Astrocyte (in vitro differentiated cells and primary cell): ENCODE results near the gene ZHX3. TPM values are rescaled to one million over a fixed set of nuclear protein-coding genes. Genes with fewer than 3 reads are reported as not detected.

ENCODE experiments used
- DNase-seq: peaks from one replicate; pipeline ENCODE4 v3.0.0-alpha.2; 2010; ENCODE audit warnings: low read depth
- FAIRE-seq: peaks from 2 replicates; lab custom pipeline; 2011; peaks lifted over from hg19 to GRCh38; lab: Jason Lieb, UNC
- H2AFZ ChIP-seq: 2 replicates; pipeline ENCODE4 v1.6.0; 2012; ENCODE audit warnings: low read depth, low read length, inconsistent platforms
- H3K27ac ChIP-seq: 2 replicates; pipeline ENCODE4 v1.5.1; 2011; ENCODE audit warnings: low read depth, low read length, inconsistent platforms
- H3K27me3 ChIP-seq: 2 replicates; pipeline ENCODE4 v1.6.0; 2011; ENCODE audit warnings: low read length, inconsistent platforms; ENCODE audit not compliant: insufficient read depth
- H3K36me3 ChIP-seq: 2 replicates; pipeline ENCODE4 v1.5.1; 2011; ENCODE audit warnings: low read length, inconsistent platforms; ENCODE audit not compliant: insufficient read depth
- H3K4me1 ChIP-seq: 2 replicates; pipeline ENCODE4 v1.5.1; 2011; ENCODE audit warnings: low read length, inconsistent platforms; ENCODE audit not compliant: insufficient read depth
- H3K4me2 ChIP-seq: 2 replicates; pipeline ENCODE4 v1.6.0; 2012; ENCODE audit warnings: low read length, inconsistent platforms
- H3K4me3 ChIP-seq: 2 replicates; pipeline ENCODE4 v1.5.1; 2011; ENCODE audit warnings: low read depth, mild to moderate bottlenecking, low read length, inconsistent platforms; ENCODE audit not compliant: insufficient read depth
- H3K79me2 ChIP-seq: 2 replicates; pipeline ENCODE4 v1.6.0; 2012; ENCODE audit warnings: mild to moderate bottlenecking, low read length, inconsistent platforms; ENCODE audit not compliant: insufficient read depth
- H3K9ac ChIP-seq: 2 replicates; pipeline ENCODE4 v1.6.0; 2012; ENCODE audit warnings: mild to moderate bottlenecking, low read length, inconsistent platforms
- H3K9me3 ChIP-seq: 2 replicates; pipeline ENCODE4 v1.5.1; 2012; ENCODE audit warnings: low read depth, mild to moderate bottlenecking, low read length, inconsistent platforms; ENCODE audit not compliant: insufficient read depth
- H4K20me1 ChIP-seq: 2 replicates; pipeline ENCODE4 v1.6.0; 2012; ENCODE audit warnings: low read length, inconsistent platforms; ENCODE audit not compliant: insufficient read depth
- H3K27ac Mint-ChIP-seq: one replicate; pipeline ENCODE4 v1.8.0; 2021; ENCODE audit warnings: mild to moderate bottlenecking, mixed read lengths; ENCODE audit not compliant: unreplicated experiment
- H3K27me3 Mint-ChIP-seq: one replicate; pipeline ENCODE4 v1.8.0; 2021; ENCODE audit warnings: low read depth, mixed read lengths; ENCODE audit not compliant: unreplicated experiment
- H3K36me3 Mint-ChIP-seq: one replicate; pipeline ENCODE4 v1.8.0; 2021; ENCODE audit warnings: low read depth, mixed read lengths; ENCODE audit not compliant: unreplicated experiment
- H3K4me1 Mint-ChIP-seq: one replicate; pipeline ENCODE4 v1.8.0; 2021; ENCODE audit warnings: low read depth, mixed read lengths; ENCODE audit not compliant: unreplicated experiment
- H3K4me3 Mint-ChIP-seq: one replicate; pipeline ENCODE4 v1.8.0; 2021; ENCODE audit warnings: mild to moderate bottlenecking, moderate library complexity, mixed read lengths; ENCODE audit not compliant: unreplicated experiment
- H3K9me3 Mint-ChIP-seq: one replicate; pipeline ENCODE4 v1.8.0; 2021; ENCODE audit warnings: mild to moderate bottlenecking, mixed read lengths; ENCODE audit not compliant: unreplicated experiment
- CTCF ChIP-seq: IDR thresholded peaks from 2 replicates; pipeline ENCODE4 v1.5.1; 2011; ENCODE audit warnings: low read depth, mild to moderate bottlenecking, inconsistent platforms, low read length, moderate library complexity; ENCODE audit not compliant: insufficient read depth
- EZH2 ChIP-seq: IDR thresholded peaks from 2 replicates; pipeline ENCODE4 v1.6.1; 2012; ENCODE audit warnings: mild to moderate bottlenecking, low read length, inconsistent platforms; ENCODE audit not compliant: insufficient read depth
- total RNA-seq: library from RNA; stranded (reverse); gene quantifications from 2 replicates; pipeline ENCODE4 v1.2.1, GENCODE V29; 2021

The ZHX3 gene
- total RNA-seq, 1 donor from 2014 or later: 41.6 TPM

GRCh38 chr20:41293269-41294037 is 24.1 kb downstream of the ZHX3 start:
- H3K27me3 ChIP-seq: no peaks in the 10 kb centered on the region
- Mint-ChIP-seq H3K27ac (no peak overlapping the region), H3K36me3 (no peaks in the 10 kb centered on the region), H3K27me3 (no peaks in the 10 kb centered on the region), H3K4me1 (peaks cover 8% of the 10 kb centered on the region), H3K4me3 (no peak overlapping the region), H3K9me3 (no peaks in the 10 kb centered on the region)
- H2AFZ ChIP-seq: no peak overlapping the region
- DNase-seq (no peak), FAIRE-seq (no peak)
- no peak overlapping the region for H3K9ac ChIP-seq
- no peak overlapping the region for H3K4me2 ChIP-seq
- H3K4me1 ChIP-seq: no peaks in the 10 kb centered on the region
- TF ChIP-seq CTCF: no peak
- TF ChIP-seq EZH2: no peak
- peaks cover 92% of the 10 kb centered on the region for H3K79me2 ChIP-seq
- no peak overlapping the region for H3K4me3 ChIP-seq
- no peaks in the 10 kb centered on the region for H3K36me3 ChIP-seq
- no peaks in the 10 kb centered on the region for H3K9me3 ChIP-seq
- H4K20me1 ChIP-seq: peaks cover 41% of the 10 kb centered on the region
- no peak overlapping the region for H3K27ac ChIP-seq

DNA sequence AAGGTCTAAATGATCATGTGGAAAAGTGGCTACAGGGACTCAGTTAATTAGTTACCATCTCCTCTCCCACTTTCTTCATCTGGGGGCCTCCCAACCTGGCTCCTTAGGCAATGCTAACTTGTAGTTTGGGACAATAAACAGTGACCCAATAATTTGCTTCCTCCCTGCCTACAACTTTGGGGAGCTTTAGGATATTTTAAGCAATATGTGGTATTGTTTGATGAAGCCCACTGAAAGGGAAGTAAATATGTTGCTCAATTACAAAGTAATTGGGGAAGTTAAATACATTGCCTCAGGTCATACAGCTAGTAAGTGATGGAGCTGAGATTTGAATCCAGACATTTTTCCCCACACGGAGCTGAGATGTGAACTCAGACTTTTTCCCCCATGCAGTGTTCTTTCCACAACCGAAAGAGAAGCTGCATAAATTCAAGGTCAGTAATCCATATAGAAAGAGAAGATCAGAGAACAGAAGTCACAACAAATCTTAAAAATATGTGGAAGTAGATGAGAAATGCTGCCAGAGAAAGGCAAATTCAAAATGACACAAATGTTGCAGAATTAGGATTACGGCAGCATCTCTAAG is 26.6 kb downstream of the ZHX3 start:
- Mint-ChIP-seq H3K4me1 (peaks cover 14% of the 10 kb centered on the region), H3K36me3 (peaks cover 6% of the 10 kb centered on the region), H3K27me3 (no peaks in the 10 kb centered on the region), H3K27ac (no peak overlapping the region), H3K9me3 (peaks cover 11% of the 10 kb centered on the region), H3K4me3 (no peak overlapping the region)
- Histone ChIP-seq H3K79me2 (peaks cover 76% of the 10 kb centered on the region), H3K9ac (no peak overlapping the region), H2AFZ (no peak overlapping the region), H3K4me2 (no peak overlapping the region), H4K20me1 (peaks cover 20% of the 10 kb centered on the region), H3K27me3 (no peaks in the 10 kb centered on the region), H3K9me3 (no peaks in the 10 kb centered on the region), H3K4me3 (no peak overlapping the region), H3K4me1 (no peaks in the 10 kb centered on the region), H3K36me3 (no peaks in the 10 kb centered on the region), H3K27ac (no peak overlapping the region)
- no peak for TF ChIP-seq EZH2
- TF ChIP-seq CTCF: no peak
- DNase-seq (no peak), FAIRE-seq (no peak)

DNA sequence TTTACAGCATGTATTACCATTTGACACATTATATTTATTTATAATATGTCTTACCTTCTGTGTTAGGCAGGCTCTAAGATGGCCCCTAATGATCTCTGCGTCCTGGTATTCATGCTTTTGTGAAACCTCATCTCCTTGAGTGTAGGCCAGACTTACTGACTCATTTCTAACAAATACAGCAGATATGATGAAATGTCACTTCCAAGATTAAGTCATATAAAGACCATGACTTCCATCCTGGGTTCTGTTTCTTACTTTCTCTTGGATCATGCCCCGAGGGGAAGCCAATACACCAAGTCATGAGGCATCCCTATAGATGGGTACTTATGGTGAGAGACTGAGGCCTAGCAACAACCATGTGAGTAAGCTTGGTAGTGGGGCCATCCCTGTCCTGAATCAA is 30.2 kb downstream of the ZHX3 start:
- peak overlapping the region; percentile 12 for H3K4me2 ChIP-seq
- no peak for TF ChIP-seq CTCF
- no peak for TF ChIP-seq EZH2
- H3K4me3 ChIP-seq: no peak overlapping the region
- Mint-ChIP-seq H3K36me3 (peaks cover 8% of the 10 kb centered on the region), H3K4me1 (peaks cover 7% of the 10 kb centered on the region), H3K9me3 (peaks cover 16% of the 10 kb centered on the region), H3K27me3 (no peaks in the 10 kb centered on the region), H3K4me3 (no peak overlapping the region), H3K27ac (peak overlapping the region; percentile 82)
- peaks cover 2% of the 10 kb centered on the region for H3K36me3 ChIP-seq
- H3K9me3 ChIP-seq: no peaks in the 10 kb centered on the region
- no peak for FAIRE-seq
- peaks cover under 1% of the 10 kb centered on the region for H4K20me1 ChIP-seq
- H3K79me2 ChIP-seq: peaks cover 63% of the 10 kb centered on the region
- H3K27me3 ChIP-seq: no peaks in the 10 kb centered on the region
- no peak overlapping the region for H3K9ac ChIP-seq
- H3K4me1 ChIP-seq: no peaks in the 10 kb centered on the region
- H2AFZ ChIP-seq: no peak overlapping the region
- DNase-seq: peak; percentile 92
- peak overlapping the region; percentile 69 for H3K27ac ChIP-seq
